Mesothelial cell of epicardium (in vitro differentiated cells): ENCODE measurements around the gene ADI1. TPM values are rescaled to one million over a fixed set of nuclear protein-coding genes. Genes with fewer than 3 reads are reported as not detected.
A peak's percentile ranks its signal among the peaks of the same experiment; 100 is the strongest.

Experiments
- DNase-seq, 2 experiments: peaks; one replicate each; pipeline ENCODE4 v3.0.0; 2021; ENCODE audit warnings: low spot score in 2 of 2; ENCODE audit not compliant: unreplicated experiment in 2 of 2
- H3K27ac Mint-ChIP-seq: 2 replicates; pipeline ENCODE4 v1.8.0; 2021; ENCODE audit warnings: mixed read lengths
- H3K27me3 Mint-ChIP-seq: 2 replicates; pipeline ENCODE4 v1.8.0; 2021; ENCODE audit warnings: low read depth, mixed read lengths
- H3K36me3 Mint-ChIP-seq: 2 replicates; pipeline ENCODE4 v1.8.0; 2021; ENCODE audit warnings: mixed read lengths
- H3K4me1 Mint-ChIP-seq: 2 replicates; pipeline ENCODE4 v1.8.0; 2021; ENCODE audit warnings: mixed read lengths
- H3K4me3 Mint-ChIP-seq: 2 replicates; pipeline ENCODE4 v1.8.0; 2021; ENCODE audit warnings: mild to moderate bottlenecking, moderate library complexity, mixed read lengths
- H3K9me3 Mint-ChIP-seq: 2 replicates; pipeline ENCODE4 v1.8.0; 2021; ENCODE audit warnings: mixed read lengths
- total RNA-seq: library from RNA; stranded (reverse); gene quantifications from 3 replicates; pipeline ENCODE4 v1.2.1, GENCODE V29; 2021
- TF ChIP-seq, protein P1 (sequence below): fragments of 200-600 bp; sonication (generic); IDR thresholded peaks from one replicate; pipeline ENCODE4 v1.5.0; 2021; ENCODE audit warnings: antibody characterized with exemption; ENCODE audit not compliant: unreplicated experiment

The ADI1 gene
- total RNA-seq, 1 donor from 2014 or later, result 16.6 TPM

DNA sequence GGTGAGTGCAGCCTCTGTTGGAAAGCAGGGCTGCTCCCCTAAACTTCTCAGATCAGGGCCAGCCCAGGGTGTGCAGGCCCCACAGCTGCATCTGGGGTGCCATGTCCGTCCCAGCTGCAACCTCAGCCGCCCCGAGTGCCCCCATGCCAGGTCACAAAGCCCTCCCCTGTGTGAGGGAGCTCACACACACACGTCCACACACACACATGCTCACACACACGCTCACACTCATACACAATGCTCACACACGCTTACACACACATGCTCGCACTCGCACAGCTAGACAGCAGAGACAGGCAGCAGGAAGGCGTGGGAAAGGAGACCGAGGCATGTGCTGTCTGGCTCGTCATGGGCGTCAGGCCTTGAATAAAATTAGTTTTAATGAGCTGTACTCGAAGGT is 55.4 kb downstream of the ADI1 start:
- H3K27me3 Mint-ChIP-seq, result no peaks in the 10 kb centered on the region
- no peak overlapping the region for H3K27ac Mint-ChIP-seq
- no peaks in the 10 kb centered on the region for H3K4me1 Mint-ChIP-seq
- peaks cover 14% of the 10 kb centered on the region for H3K36me3 Mint-ChIP-seq
- no peak for DNase-seq
- no peaks in the 10 kb centered on the region for H3K9me3 Mint-ChIP-seq
- no peak overlapping the region for H3K4me3 Mint-ChIP-seq
- TF ChIP-seq, protein P1, sequence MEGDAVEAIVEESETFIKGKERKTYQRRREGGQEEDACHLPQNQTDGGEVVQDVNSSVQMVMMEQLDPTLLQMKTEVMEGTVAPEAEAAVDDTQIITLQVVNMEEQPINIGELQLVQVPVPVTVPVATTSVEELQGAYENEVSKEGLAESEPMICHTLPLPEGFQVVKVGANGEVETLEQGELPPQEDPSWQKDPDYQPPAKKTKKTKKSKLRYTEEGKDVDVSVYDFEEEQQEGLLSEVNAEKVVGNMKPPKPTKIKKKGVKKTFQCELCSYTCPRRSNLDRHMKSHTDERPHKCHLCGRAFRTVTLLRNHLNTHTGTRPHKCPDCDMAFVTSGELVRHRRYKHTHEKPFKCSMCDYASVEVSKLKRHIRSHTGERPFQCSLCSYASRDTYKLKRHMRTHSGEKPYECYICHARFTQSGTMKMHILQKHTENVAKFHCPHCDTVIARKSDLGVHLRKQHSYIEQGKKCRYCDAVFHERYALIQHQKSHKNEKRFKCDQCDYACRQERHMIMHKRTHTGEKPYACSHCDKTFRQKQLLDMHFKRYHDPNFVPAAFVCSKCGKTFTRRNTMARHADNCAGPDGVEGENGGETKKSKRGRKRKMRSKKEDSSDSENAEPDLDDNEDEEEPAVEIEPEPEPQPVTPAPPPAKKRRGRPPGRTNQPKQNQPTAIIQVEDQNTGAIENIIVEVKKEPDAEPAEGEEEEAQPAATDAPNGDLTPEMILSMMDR, result no peak

DNA sequence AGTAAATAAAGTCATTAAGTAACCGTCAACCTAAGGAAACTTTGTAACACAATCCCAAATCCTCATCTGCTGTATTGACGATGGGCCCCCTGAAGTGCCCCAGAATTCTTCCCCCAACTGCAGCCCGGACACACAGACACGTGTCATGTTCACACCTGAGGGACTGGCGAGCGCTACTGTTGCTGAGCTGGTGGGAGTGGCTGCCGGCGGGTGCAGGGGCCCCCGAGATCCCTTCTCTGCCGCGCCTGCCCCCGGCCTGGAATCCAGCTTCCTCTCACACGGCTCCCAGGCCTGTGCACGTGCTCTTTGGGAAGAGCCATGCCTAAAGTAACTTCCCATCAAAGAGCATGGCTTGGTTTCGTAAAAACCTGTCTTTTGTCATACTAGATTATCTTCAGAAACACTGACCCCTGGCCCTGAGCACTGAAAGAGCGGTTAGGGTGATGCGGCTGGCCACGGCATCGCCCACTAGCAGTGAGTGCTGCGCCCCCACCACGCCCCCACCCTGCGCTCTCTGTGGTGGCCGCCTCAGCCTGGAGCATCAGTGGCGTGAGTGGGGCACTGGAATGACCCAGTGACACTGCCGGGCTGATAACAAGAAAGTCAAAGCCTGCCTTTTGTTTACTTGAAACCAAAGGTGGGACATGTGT is 56.0 kb downstream of the ADI1 start:
- Mint-ChIP-seq H3K9me3 (no peaks in the 10 kb centered on the region), H3K27ac (no peak overlapping the region), H3K4me1 (no peaks in the 10 kb centered on the region), H3K27me3 (no peaks in the 10 kb centered on the region), H3K36me3 (peaks cover 10% of the 10 kb centered on the region), H3K4me3 (no peak overlapping the region)
- DNase-seq, result no peak
- TF ChIP-seq, protein P1, result no peak

DNA sequence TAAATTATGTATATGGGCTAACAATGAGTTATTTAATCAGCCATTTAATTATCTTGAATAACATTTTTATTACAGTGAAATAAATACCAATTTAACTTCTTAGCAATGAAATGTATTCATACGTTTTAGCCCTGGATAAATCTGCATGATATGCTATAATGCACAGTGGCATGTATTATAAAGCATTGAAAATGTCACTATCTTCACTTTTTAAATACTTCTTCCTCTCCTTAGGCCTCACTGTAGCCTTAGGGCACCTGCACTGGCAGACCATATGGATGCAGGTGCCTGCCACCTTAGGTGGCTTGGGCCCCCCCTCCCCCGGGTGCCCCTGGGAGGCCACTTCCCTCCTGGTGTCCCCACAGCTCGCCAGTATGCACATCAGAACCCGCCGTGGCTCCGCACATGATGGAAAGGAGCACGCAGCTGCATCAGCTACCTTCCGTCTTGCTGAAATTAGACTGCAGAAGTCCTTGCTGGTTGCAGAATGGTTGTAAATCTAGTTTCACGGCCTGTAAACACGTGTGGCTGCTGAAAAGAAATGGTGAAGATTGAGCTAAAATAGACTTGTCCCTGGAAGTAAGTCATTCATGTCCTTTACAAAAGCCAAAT is 56.7 kb downstream of the ADI1 start:
- H3K9me3 Mint-ChIP-seq, result no peaks in the 10 kb centered on the region
- DNase-seq, result no peak
- H3K27me3 Mint-ChIP-seq, result no peaks in the 10 kb centered on the region
- H3K4me1 Mint-ChIP-seq, result no peaks in the 10 kb centered on the region
- no peak overlapping the region for H3K27ac Mint-ChIP-seq
- H3K36me3 Mint-ChIP-seq, result peaks cover 4% of the 10 kb centered on the region
- no peak overlapping the region for H3K4me3 Mint-ChIP-seq
- TF ChIP-seq, protein P1, result peak; percentile 28

DNA sequence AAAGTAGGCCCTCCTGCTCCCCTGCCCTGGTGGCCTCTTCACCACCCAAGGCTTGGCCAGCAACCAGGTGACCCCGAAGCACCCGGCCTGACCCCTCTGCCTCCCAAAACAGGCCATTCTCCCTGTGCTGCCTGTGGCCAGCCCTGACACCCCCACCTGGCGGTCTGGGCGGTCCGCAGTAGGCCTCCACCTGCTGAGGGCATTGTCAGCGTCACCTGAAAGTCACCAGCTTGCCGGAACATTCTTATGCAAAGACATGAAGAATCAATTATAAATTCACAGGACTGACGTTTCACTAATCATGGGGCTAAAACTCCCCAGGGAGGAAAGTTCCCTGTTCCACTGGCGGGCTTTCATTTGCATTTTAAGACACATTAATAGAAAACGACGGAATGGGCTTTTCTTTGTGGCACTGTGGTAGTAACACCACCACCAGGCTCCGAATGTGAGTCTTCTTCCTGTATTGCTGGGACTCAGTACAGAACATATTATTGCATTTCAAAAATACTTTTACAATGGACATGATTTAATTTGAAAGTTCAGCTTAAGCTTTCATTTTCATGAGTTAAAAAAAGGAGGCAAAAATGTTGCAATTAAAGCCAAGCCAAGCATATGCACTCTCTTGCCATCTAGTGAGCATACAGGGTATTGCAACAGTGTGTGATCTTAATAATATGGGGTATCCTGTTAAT is 57.4 kb downstream of the ADI1 start:
- peak overlapping the region; percentile 43 for H3K27ac Mint-ChIP-seq
- no peak for DNase-seq
- H3K4me1 Mint-ChIP-seq, result no peaks in the 10 kb centered on the region
- H3K36me3 Mint-ChIP-seq, result peaks cover 1% of the 10 kb centered on the region
- H3K9me3 Mint-ChIP-seq, result no peaks in the 10 kb centered on the region
- TF ChIP-seq, protein P1, result peak; percentile 84
- no peak overlapping the region for H3K4me3 Mint-ChIP-seq
- H3K27me3 Mint-ChIP-seq, result no peaks in the 10 kb centered on the region

- Mint-ChIP-seq H3K4me1 (no peaks in the 10 kb centered on the region), H3K27ac (no peak overlapping the region), H3K9me3 (no peaks in the 10 kb centered on the region), H3K27me3 (no peaks in the 10 kb centered on the region), H3K36me3 (peaks cover 5% of the 10 kb centered on the region), H3K4me3 (no peak overlapping the region)
- TF ChIP-seq, protein P1, result no peak
- DNase-seq, result no peak
Observed at GRCh38 chr2:3460831-3461800, 58.2 kb downstream of the ADI1 start.
